ENCODE results near the gene DPP7. TPM values are rescaled to one million over a fixed set of nuclear protein-coding genes. Genes with fewer than 3 reads are reported as not detected.
A peak's percentile ranks its signal among the peaks of the same experiment; 100 is the strongest.

DPP7 gene
- total and polyA plus RNA-seq, 10 of the 15 experiments (the other 5 are each of a cell fraction or from before 2014, with no cell fraction given), result 0.68 to 245 (median 106) TPM

- Histone ChIP-seq H3K4me2 (ENCODE audit: control insufficient read depth, insufficient read depth) (peak within 1 kb of the TSS; percentile 72), H3K36me3 (ENCODE audit: control insufficient read depth in 2 of 2, insufficient read depth in 2 of 2, low read length in 1 of 2) (peaks cover 0 to 5% of the 10 kb centered on the region in 2 experiments; a peak in 3 of 4 replicates), H3K27me3 (replicated peaks in 1 of 2; ENCODE audit: control insufficient read depth in 2 of 2, insufficient read depth in 2 of 2, low read length in 1 of 2) (no peaks in the 10 kb centered on the region), H3K27ac (ENCODE audit: control insufficient read depth, insufficient read depth) (peak within 1 kb of the TSS; percentile 57), H3K9ac (ENCODE audit: control insufficient read depth, insufficient read depth, low read length) (peak within 1 kb of the TSS; percentile 68), H3K79me2 (ENCODE audit: control insufficient read depth, insufficient read depth, low read length) (peaks cover 8% of the 10 kb centered on the region), H2AFZ (ENCODE audit: control insufficient read depth, low read depth, low read length) (peak within 1 kb of the TSS; percentile 79), H4K20me1 (ENCODE audit: control insufficient read depth, insufficient read depth) (no peaks in the 10 kb centered on the region; the same call in 1 of the 2 replicates), H3K4me3 (peak within 1 kb of the TSS; percentile 80), H3K4me1 (ENCODE audit: control insufficient read depth, insufficient read depth, low read length) (peaks cover 18% of the 10 kb centered on the region), H3K9me3 (replicated peaks; ENCODE audit: control insufficient read depth, insufficient read depth, low read length) (no peaks in the 10 kb centered on the region)
- ATAC-seq, result peak; percentile 85
- no peak for DNase-seq (ENCODE audit: low read depth, low spot score)
- no TSS peak for BruUV-seq (replicated peaks)
- 1% methylated on average over 51 of the region's 87 CpGs for WGBS (ENCODE audit: insufficient coverage, insufficient replicate concordance, low lambda C conversion rate, missing lambda C conversion rate)
- intact Hi-C loops (cut with micrococcal nuclease; ENCODE audit: unreplicated experiment), result no loop called here
- no peak for FAIRE-seq
- ChIA-PET SMC1A (ENCODE audit: uncharacterized antibody, unreplicated experiment) (interaction anchor here (0.8 to 2.1 kb wide), 3 partner anchors 9 to 38 kb away, joined by 3 to 11 read pairs (median 4); partner anchors contain the start of gene MAN1B1), RAD21 (ENCODE audit: unreplicated experiment) (interaction anchor here (0.5 to 1.6 kb wide), 7 partner anchors 9 to 147 kb away, joined by 3 to 9 read pairs (median 4); partner anchors contain the start of gene MAN1B1), CTCF (interaction anchor here (1.1 to 1.7 kb wide), 5 partner anchors 9 to 234 kb away, joined by 3 to 11 read pairs (median 5); partner anchors contain the start of genes AJM1 and MAN1B1), POLR2A (interaction anchor here (0.5 to 1.8 kb wide), 7 partner anchors 9 to 376 kb away, joined by 3 to 11 read pairs (median 4); partner anchors contain the start of genes MAN1B1 and TUBB4B)
- in situ Hi-C loops (cut with MboI), result no loop called here
- TF ChIP-seq RB1 (IDR thresholded peaks at IDR 0.05; ENCODE audit: borderline replicate concordance) (peak; percentile 20; the same call in 1 of the 2 replicates), ZSCAN29 (IDR thresholded peaks at IDR 0.05) (peak; percentile 72), USF2 (IDR thresholded peaks at IDR 0.05; ENCODE audit: borderline replicate concordance, low read depth, low read length) (peak; percentile 15), ZNF687 (IDR thresholded peaks at IDR 0.05) (peak; percentile 24), ZNF217 (IDR thresholded peaks at IDR 0.05) (0 out of 2 replicates have a peak, but pooled peaks have one; percentile 42), LARP7 (IDR thresholded peaks at IDR 0.05) (peak; percentile 82; the same call in 1 of the 2 replicates), PBX3 (IDR thresholded peaks at IDR 0.05; ENCODE audit: insufficient replicate concordance, low read depth, low read length) (no peak), RELB (IDR thresholded peaks at IDR 0.05; ENCODE audit: low read depth) (0 out of 2 replicates have a peak, but pooled peaks have one; percentile 17), JUND (IDR thresholded peaks at IDR 0.05; ENCODE audit: low read depth, low read length) (no peak), MEF2B (IDR thresholded peaks at IDR 0.05; ENCODE audit: partially characterized antibody, poor library complexity, severe bottlenecking) (peak; percentile 35), HDGF (IDR thresholded peaks at IDR 0.05) (peak; percentile 61; the same call in 1 of the 2 replicates), MXI1 (IDR thresholded peaks at IDR 0.05; ENCODE audit: low read depth, low read length) (peak; percentile 72), RAD51 (IDR thresholded peaks at IDR 0.05) (0 out of 2 replicates have a peak, but pooled peaks have one; percentile 35), SUPT20H (IDR thresholded peaks at IDR 0.05; ENCODE audit: borderline replicate concordance, control insufficient read depth, low read depth, low read length) (no peak)
These were observed 37.4 kb downstream of the DPP7 start, which contains the start of gene UAP1L1 for GRCh38 chr9:137077010-137077747. Gene UAP1L1, plus strand, starts transcription at chr9:137077517. Its CDS starts 16 bp downstream, at chr9:137077533.
